Dendritic cell treated with granulocyte-macrophage colony-stimulating factor and Interleukin-4, amounts not matched to agents 40 ng/mL and 50 ng/mL, for 4 days (primary cell): ENCODE results near the gene SYT6.

Experiments
- H3K27ac Mint-ChIP-seq: one replicate; pipeline ENCODE4 v1.8.0; 2022; ENCODE audit warnings: mild to moderate bottlenecking, mixed read lengths
- H3K27me3 Mint-ChIP-seq: one replicate; pipeline ENCODE4 v1.8.0; 2022; ENCODE audit warnings: mild to moderate bottlenecking, mixed read lengths
- H3K36me3 Mint-ChIP-seq: one replicate; pipeline ENCODE4 v1.8.0; 2022; ENCODE audit warnings: low read depth, mixed read lengths
- H3K4me1 Mint-ChIP-seq: one replicate; pipeline ENCODE4 v1.8.0; 2022; ENCODE audit warnings: low read depth, mixed read lengths
- H3K4me3 Mint-ChIP-seq: one replicate; pipeline ENCODE4 v1.8.0; 2022; ENCODE audit warnings: mild to moderate bottlenecking, moderate library complexity, mixed read lengths
- H3K9me3 Mint-ChIP-seq: one replicate; pipeline ENCODE4 v1.8.0; 2022; ENCODE audit warnings: mixed read lengths
- intact Hi-C: fragments of 100-400 bp; cut with micrococcal nuclease; formaldehyde crosslinking; loops from one replicate; pipeline ENCODE4 v1.15.0; 2022

SYT6 gene

GRCh38 chr1:114043054-114043453 is 110.6 kb downstream of the SYT6 start:
- intact Hi-C loops = no loop called here
- no peaks in the 10 kb centered on the region for H3K36me3 Mint-ChIP-seq
- H3K4me1 Mint-ChIP-seq = peaks cover 37% of the 10 kb centered on the region
- H3K4me3 Mint-ChIP-seq = no peak overlapping the region
- no peaks in the 10 kb centered on the region for H3K9me3 Mint-ChIP-seq
- no peaks in the 10 kb centered on the region for H3K27me3 Mint-ChIP-seq
- H3K27ac Mint-ChIP-seq = no peak overlapping the region

GRCh38 chr1:114040273-114041015 is 113.2 kb downstream of the SYT6 start:
- no peak overlapping the region for H3K27ac Mint-ChIP-seq
- no peaks in the 10 kb centered on the region for H3K9me3 Mint-ChIP-seq
- H3K27me3 Mint-ChIP-seq = no peaks in the 10 kb centered on the region
- peaks cover 45% of the 10 kb centered on the region for H3K4me1 Mint-ChIP-seq
- H3K36me3 Mint-ChIP-seq = no peaks in the 10 kb centered on the region
- intact Hi-C loops = no loop called here
- H3K4me3 Mint-ChIP-seq = no peak overlapping the region
